NCI-H146 treated with DMSO at 0.1 percent for 48 hours (cell line): ENCODE data around the gene CDC42BPA.
"Not testable (repeated sequence)": the region's sequence is repeated elsewhere in the genome, so short reads cannot be mapped to it uniquely, and the experiment has no call there.

Source experiments
- DNase-seq: peaks from one replicate; lab custom pipeline; 2025; ENCODE audit not compliant: unreplicated experiment; lab: John Stamatoyannopoulos, UW

Gene CDC42BPA

GRCh38 chr1:227069490-227069889 lies 248.8 kb downstream of the CDC42BPA start:
- no peak for DNase-seq

GRCh38 chr1:227068883-227069282 lies 249.4 kb downstream of the CDC42BPA start:
- DNase-seq = no peak

GRCh38 chr1:227066999-227067398 lies 251.3 kb downstream of the CDC42BPA start:
- no peak for DNase-seq

GRCh38 chr1:227065311-227065710 lies 253.0 kb downstream of the CDC42BPA start:
- DNase-seq = no peak

GRCh38 chr1:227062306-227062705 lies 256.0 kb downstream of the CDC42BPA start:
- DNase-seq = no peak

GRCh38 chr1:227059076-227059475 lies 259.2 kb downstream of the CDC42BPA start:
- DNase-seq = no peak

GRCh38 chr1:227058321-227058751 lies 260.0 kb downstream of the CDC42BPA start:
- no peak for DNase-seq

- no peak for DNase-seq
Observed at GRCh38 chr1:227049253-227049652, 269.0 kb downstream of the CDC42BPA start.

GRCh38 chr1:227043755-227044154 lies 274.5 kb downstream of the CDC42BPA start:
- DNase-seq = no peak

GRCh38 chr1:227042292-227042691 lies 276.0 kb downstream of the CDC42BPA start:
- no peak for DNase-seq

GRCh38 chr1:227038401-227038800 lies 279.9 kb downstream of the CDC42BPA start:
- no peak for DNase-seq

GRCh38 chr1:227037121-227037520 lies 281.2 kb downstream of the CDC42BPA start:
- DNase-seq = no peak

- no peak for DNase-seq
Observed at GRCh38 chr1:227035316-227035715, 283.0 kb downstream of the CDC42BPA start.

- no peak for DNase-seq
Observed at GRCh38 chr1:227033880-227034279, 284.4 kb downstream of the CDC42BPA start.

GRCh38 chr1:227032396-227032795 lies 285.9 kb downstream of the CDC42BPA start:
- DNase-seq = no peak

- DNase-seq = no peak
Observed at GRCh38 chr1:227016990-227017389, 301.3 kb downstream of the CDC42BPA start.

- no peak for DNase-seq
Observed at GRCh38 chr1:227010645-227011044, 307.6 kb downstream of the CDC42BPA start.

- DNase-seq = no peak
Observed at GRCh38 chr1:227009937-227010336, 308.4 kb downstream of the CDC42BPA start.

GRCh38 chr1:227006226-227006796 lies 312.0 kb downstream of the CDC42BPA start:
- DNase-seq = no peak

- DNase-seq = no peak
Observed at GRCh38 chr1:227004796-227005195, 313.5 kb downstream of the CDC42BPA start.

GRCh38 chr1:227003165-227003564 lies 315.1 kb downstream of the CDC42BPA start:
- no peak for DNase-seq

GRCh38 chr1:227002531-227003049 lies 315.7 kb downstream of the CDC42BPA start:
- no peak for DNase-seq

GRCh38 chr1:226999579-226999978 lies 318.7 kb downstream of the CDC42BPA start:
- DNase-seq = not testable (repeated sequence)
